SK-N-SH treated with all-trans-retinoic acid at 6 μM for 48 hours (cell line): ENCODE measurements around the gene TXLNB.
"Not testable (repeated sequence)": the region's sequence is repeated elsewhere in the genome, so short reads cannot be mapped to it uniquely, and the experiment has no call there.

Experiments
- ATAC-seq: fragments of 200-7000 bp; cut with Tn5 transposase; 3 replicates; pipeline ENCODE4 v1.9.1; 2020; ENCODE audit warnings: mild to moderate bottlenecking, moderate library complexity
- ARNTL ChIP-seq: fragments of 450-650 bp; formaldehyde crosslinking; IDR thresholded peaks from 2 replicates; pipeline ENCODE4 v1.5.0; 2020; ENCODE audit warnings: low read depth, mild to moderate bottlenecking, moderate library complexity, borderline replicate concordance
- CSDC2 ChIP-seq: fragments of 250-450 bp; sonication (Bioruptor Pico); IDR thresholded peaks from 2 replicates; pipeline ENCODE4 v1.5.0; 2020; ENCODE audit warnings: mild to moderate bottlenecking, moderate library complexity
- ESRRG ChIP-seq: fragments of 250-450 bp; sonication (Bioruptor Pico); IDR thresholded peaks from 2 replicates; pipeline ENCODE4 v1.6.1; 2021; ENCODE audit warnings: mild to moderate bottlenecking
- GLIS3 ChIP-seq: fragments of 250-450 bp; sonication (Bioruptor Pico); IDR thresholded peaks from 2 replicates; pipeline ENCODE4 v1.5.0; 2020; ENCODE audit warnings: mild to moderate bottlenecking, moderate library complexity
- ISL1 ChIP-seq: fragments of 250-450 bp; sonication (Bioruptor Pico); IDR thresholded peaks from 2 replicates; pipeline ENCODE4 v2.1.2; 2022; ENCODE audit warnings: mild to moderate bottlenecking, moderate library complexity
- RARB ChIP-seq: fragments of 250-450 bp; sonication (Bioruptor Pico); IDR thresholded peaks from 2 replicates; pipeline ENCODE4 v1.8.0; 2021; ENCODE audit warnings: mild to moderate bottlenecking, moderate library complexity
- SNAI2 ChIP-seq: fragments of 250-450 bp; sonication (Bioruptor Pico); IDR thresholded peaks from 2 replicates; pipeline ENCODE4 v1.5.0; 2020; ENCODE audit warnings: mild to moderate bottlenecking, moderate library complexity
- TCF4 ChIP-seq: fragments of 250-450 bp; sonication (Bioruptor Pico); IDR thresholded peaks from 2 replicates; pipeline ENCODE4 v1.8.0; 2021; ENCODE audit warnings: mild to moderate bottlenecking, moderate library complexity, borderline replicate concordance
- TOX ChIP-seq: fragments of 250-450 bp; sonication (Bioruptor Pico); IDR thresholded peaks from 2 replicates; pipeline ENCODE4 v1.8.0; 2021; ENCODE audit warnings: mild to moderate bottlenecking, moderate library complexity, borderline replicate concordance
- ZFP3 ChIP-seq: fragments of 250-450 bp; sonication (Bioruptor Pico); IDR thresholded peaks from 2 replicates; pipeline ENCODE4 v1.5.0; 2020; ENCODE audit warnings: mild to moderate bottlenecking, moderate library complexity
- ZNF565 ChIP-seq: fragments of 450-650 bp; formaldehyde crosslinking; conservative IDR thresholded peaks from 2 replicates; pipeline ENCODE4 v1.5.0; 2020; ENCODE audit warnings: low read depth, mild to moderate bottlenecking, moderate library complexity
- ZNF70 ChIP-seq: fragments of 450-650 bp; formaldehyde crosslinking; IDR thresholded peaks from 2 replicates; pipeline ENCODE4 v1.5.0; 2020; ENCODE audit warnings: mild to moderate bottlenecking, moderate library complexity
- ZNF8 ChIP-seq: fragments of 450-650 bp; formaldehyde crosslinking; IDR thresholded peaks from 2 replicates; pipeline ENCODE4 v1.5.0; 2020; ENCODE audit warnings: mild to moderate bottlenecking, moderate library complexity
- TF ChIP-seq, protein P1 (sequence below): fragments of 250-450 bp; sonication (Bioruptor Pico); IDR thresholded peaks from 2 replicates; pipeline ENCODE4 v1.8.0; 2021; ENCODE audit warnings: low read depth, mild to moderate bottlenecking, moderate library complexity, borderline replicate concordance
- TF ChIP-seq, protein P2 (sequence below): fragments of 250-450 bp; sonication (Bioruptor Pico); IDR thresholded peaks from 2 replicates; pipeline ENCODE4 v1.5.1; 2021; ENCODE audit warnings: mild to moderate bottlenecking, moderate library complexity
- TF ChIP-seq, protein P3 (sequence below): fragments of 250-450 bp; sonication (Bioruptor Pico); IDR thresholded peaks from 2 replicates; pipeline ENCODE4 v1.5.0; 2020; ENCODE audit warnings: mild to moderate bottlenecking, moderate library complexity

Gene TXLNB

DNA sequence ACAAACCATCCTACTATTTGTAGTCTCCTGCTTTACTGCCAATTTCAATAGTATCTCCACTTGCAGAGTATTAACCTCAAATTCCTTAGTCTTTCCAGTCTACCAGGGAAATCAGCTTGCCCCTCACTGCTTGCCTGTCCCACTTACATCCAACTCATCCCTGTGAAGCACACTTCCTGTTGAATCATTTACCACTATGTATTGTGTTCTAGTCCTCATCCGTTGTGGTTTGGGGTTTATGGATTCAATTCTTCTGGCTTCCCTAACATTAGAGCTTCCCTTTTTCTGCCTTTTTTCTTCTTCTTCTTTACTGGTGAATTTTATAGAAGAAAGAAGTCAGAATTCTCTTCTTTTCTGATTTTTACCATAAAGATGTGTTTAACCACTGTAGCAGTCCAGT lies 5.1 kb upstream of the TXLNB start (continued):
- TF ChIP-seq, protein P1, sequence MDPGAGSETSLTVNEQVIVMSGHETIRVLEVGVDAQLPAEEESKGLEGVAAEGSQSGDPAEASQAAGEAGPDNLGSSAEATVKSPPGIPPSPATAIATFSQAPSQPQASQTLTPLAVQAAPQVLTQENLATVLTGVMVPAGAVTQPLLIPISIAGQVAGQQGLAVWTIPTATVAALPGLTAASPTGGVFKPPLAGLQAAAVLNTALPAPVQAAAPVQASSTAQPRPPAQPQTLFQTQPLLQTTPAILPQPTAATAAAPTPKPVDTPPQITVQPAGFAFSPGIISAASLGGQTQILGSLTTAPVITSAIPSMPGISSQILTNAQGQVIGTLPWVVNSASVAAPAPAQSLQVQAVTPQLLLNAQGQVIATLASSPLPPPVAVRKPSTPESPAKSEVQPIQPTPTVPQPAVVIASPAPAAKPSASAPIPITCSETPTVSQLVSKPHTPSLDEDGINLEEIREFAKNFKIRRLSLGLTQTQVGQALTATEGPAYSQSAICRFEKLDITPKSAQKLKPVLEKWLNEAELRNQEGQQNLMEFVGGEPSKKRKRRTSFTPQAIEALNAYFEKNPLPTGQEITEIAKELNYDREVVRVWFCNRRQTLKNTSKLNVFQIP (CRISPR knock-in tag): no peak
- TF ChIP-seq, protein P2, sequence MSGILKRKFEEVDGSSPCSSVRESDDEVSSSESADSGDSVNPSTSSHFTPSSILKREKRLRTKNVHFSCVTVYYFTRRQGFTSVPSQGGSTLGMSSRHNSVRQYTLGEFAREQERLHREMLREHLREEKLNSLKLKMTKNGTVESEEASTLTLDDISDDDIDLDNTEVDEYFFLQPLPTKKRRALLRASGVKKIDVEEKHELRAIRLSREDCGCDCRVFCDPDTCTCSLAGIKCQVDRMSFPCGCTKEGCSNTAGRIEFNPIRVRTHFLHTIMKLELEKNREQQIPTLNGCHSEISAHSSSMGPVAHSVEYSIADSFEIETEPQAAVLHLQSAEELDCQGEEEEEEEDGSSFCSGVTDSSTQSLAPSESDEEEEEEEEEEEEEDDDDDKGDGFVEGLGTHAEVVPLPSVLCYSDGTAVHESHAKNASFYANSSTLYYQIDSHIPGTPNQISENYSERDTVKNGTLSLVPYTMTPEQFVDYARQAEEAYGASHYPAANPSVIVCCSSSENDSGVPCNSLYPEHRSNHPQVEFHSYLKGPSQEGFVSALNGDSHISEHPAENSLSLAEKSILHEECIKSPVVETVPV (CRISPR knock-in tag): no peak
- no peak for TF ChIP-seq ZNF8

DNA sequence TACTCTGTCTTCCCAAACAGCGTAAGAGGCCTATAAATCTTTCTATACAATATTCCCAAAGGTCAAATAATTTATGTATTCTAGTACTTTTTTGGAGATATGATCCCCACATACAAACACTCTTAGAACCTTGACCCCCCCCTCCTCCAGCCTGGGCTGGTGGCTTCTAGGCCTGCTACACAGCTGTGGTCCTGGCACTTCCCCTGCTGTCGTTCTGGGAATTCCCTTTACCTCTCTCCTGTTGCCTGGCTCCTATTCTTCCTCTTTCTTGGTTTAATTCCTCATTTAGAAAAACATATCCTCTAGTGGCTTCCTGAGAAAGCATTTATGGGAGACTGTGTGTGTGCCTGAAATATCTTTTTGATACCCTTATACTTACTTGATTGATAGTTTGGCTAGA lies 4.1 kb upstream of the TXLNB start:
- no peak for ATAC-seq

DNA sequence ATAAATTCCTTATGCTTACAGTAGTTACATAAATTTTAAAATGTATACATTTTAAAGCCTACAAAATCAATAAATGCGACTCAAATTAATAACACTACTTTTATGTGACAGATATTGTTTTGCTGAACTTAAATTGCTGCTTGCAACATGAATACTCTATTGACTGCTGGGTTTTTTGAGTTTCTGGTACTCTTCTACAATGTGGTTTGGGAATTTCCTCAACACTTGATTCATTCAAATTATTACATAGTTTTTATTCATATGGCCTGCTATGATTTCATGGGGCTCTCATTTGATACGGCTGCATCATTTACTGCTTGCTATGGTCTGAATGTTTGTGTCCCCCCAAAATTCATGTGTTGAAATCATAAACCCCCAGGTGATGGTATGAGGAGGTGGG lies 2.3 kb upstream of the TXLNB start:
- no peak for ATAC-seq
- TF ChIP-seq TCF4: no peak
- no peak for TF ChIP-seq ZNF565

More for the DNA sequence above, 4.1 kb upstream of the TXLNB start:
- TF ChIP-seq ZNF8: no peak
- TF ChIP-seq ZNF70: no peak
- no peak for TF ChIP-seq TCF4
- TF ChIP-seq, protein P2 (CRISPR knock-in tag): no peak
- TF ChIP-seq, protein P1 (CRISPR knock-in tag): no peak
- no peak for TF ChIP-seq GLIS3 (CRISPR knock-in tag)
- TF ChIP-seq, protein P3, sequence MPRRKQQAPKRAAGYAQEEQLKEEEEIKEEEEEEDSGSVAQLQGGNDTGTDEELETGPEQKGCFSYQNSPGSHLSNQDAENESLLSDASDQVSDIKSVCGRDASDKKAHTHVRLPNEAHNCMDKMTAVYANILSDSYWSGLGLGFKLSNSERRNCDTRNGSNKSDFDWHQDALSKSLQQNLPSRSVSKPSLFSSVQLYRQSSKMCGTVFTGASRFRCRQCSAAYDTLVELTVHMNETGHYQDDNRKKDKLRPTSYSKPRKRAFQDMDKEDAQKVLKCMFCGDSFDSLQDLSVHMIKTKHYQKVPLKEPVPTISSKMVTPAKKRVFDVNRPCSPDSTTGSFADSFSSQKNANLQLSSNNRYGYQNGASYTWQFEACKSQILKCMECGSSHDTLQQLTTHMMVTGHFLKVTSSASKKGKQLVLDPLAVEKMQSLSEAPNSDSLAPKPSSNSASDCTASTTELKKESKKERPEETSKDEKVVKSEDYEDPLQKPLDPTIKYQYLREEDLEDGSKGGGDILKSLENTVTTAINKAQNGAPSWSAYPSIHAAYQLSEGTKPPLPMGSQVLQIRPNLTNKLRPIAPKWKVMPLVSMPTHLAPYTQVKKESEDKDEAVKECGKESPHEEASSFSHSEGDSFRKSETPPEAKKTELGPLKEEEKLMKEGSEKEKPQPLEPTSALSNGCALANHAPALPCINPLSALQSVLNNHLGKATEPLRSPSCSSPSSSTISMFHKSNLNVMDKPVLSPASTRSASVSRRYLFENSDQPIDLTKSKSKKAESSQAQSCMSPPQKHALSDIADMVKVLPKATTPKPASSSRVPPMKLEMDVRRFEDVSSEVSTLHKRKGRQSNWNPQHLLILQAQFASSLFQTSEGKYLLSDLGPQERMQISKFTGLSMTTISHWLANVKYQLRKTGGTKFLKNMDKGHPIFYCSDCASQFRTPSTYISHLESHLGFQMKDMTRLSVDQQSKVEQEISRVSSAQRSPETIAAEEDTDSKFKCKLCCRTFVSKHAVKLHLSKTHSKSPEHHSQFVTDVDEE: no peak
- no peak for TF ChIP-seq SNAI2 (CRISPR knock-in tag)
- TF ChIP-seq ESRRG (CRISPR knock-in tag): no peak
- no peak for TF ChIP-seq RARB
- no peak for TF ChIP-seq ZFP3 (CRISPR knock-in tag)
- no peak for TF ChIP-seq TOX
- no peak for TF ChIP-seq ISL1 (CRISPR knock-in tag)

DNA sequence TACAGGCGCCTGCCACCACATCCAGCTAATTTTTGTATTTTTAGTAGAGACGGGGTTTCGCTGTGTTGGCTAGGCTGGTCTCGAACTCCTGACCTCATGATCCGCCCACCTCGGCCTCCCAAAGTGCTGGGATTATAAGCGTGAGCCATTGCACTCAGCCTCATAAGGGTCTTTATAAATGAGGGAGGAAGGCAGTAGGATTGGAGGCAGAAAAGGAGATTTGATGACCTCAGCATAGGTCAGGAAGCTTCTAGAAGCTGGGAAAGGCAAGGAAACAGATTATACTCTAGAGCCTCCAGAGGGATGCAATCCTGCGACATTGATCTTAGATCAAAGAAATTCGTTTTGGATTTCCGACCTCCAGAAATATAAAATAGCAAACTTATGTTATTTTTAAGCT lies 1.4 kb upstream of the TXLNB start:
- ATAC-seq: not testable (repeated sequence)

DNA sequence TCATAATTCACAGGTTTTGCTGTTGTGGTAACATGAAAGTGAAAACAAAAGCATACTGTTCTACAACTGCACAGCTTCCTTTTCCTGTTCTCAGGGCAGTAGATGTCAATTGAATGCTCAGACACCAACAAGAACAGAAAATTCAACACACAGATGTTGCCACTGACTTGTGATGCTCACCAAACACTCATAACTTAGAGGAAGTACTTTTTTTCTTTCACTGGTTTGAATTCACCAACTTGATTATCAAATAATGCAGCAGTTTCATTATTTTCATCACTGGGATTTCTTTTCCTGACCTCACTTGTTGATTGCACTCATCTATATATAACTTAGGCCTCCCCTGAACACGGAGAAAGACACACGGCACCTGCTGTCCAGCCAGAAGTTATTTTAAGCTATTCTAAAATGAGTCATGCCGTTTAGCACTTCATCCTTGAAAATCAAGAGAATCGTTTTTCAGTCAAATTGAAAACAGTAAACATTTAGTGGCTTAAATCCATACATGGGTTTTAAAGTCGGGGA lies 949 bp downstream of the TXLNB start:
- TF ChIP-seq CSDC2 (CRISPR knock-in tag) (no peak), GLIS3 (CRISPR knock-in tag) (no peak), RARB (no peak)
- ATAC-seq: no peak

DNA sequence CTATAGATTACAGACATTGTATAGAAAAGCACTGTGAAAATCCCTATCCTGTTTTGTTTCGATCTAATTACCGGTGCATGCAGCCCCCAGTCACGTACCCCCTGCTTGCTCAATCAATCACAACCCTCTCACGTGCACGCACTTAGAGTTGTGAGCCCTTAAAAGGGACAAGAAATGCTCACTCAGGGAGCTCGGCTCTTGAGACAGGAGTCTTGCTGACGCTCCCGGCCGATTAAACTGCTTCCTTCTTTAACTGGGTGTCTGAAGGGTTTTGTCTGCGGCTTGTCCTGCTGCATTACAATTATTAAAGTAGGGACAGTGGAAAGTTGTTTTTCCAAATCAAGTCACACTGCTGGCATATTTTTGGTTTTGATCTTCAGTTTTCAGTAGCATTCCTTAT lies 2.6 kb downstream of the TXLNB start:
- no peak for TF ChIP-seq ARNTL (CRISPR knock-in tag)

More for the DNA sequence above, 2.6 kb downstream of the TXLNB start:
- no peak for ATAC-seq
